Measurements from ENCODE around the gene SIRT7.

Gene SIRT7

GRCh38 chr17:81909231-81909630, 8.7 kb downstream of the SIRT7 start:
- H3K27me3 Mint-ChIP-seq (ENCODE audit: low read depth), result no peaks in the 10 kb centered on the region
- peaks cover 10% of the 10 kb centered on the region for H3K36me3 Mint-ChIP-seq (ENCODE audit: low read depth)
- H3K9me3 Mint-ChIP-seq, result no peaks in the 10 kb centered on the region
- TF ChIP-seq CTCF (IDR thresholded peaks at IDR 0.05; ENCODE audit: unreplicated experiment in 3 of 3), result no peak
- no peaks in the 10 kb centered on the region for H3K4me1 Mint-ChIP-seq
- H3K27ac Mint-ChIP-seq, result no peak overlapping the region
- H3K4me3 Mint-ChIP-seq, result peak overlapping the region; percentile 57 to 90 (median 89)

DNA sequence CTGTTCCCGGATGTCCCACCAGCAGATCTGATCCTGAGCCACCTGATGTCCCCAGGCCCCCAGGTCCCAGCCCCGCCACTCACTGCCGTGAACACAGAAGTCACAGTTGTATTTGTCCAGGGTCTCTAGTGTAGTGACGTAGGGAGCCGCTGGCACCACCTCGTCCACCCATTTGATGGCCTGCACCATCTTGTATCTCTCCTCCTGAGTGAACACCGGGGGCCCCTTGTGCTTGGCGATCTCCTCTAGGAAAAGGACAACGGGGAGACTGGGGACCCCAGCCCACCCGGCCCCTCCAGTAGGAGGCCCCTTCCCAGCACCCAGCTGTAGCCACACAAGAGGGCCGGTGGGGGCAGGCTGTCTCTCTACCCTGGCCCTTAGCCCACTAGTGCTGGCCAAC, 9.2 kb downstream of the SIRT7 start:
- no peaks in the 10 kb centered on the region for H3K27me3 Mint-ChIP-seq (ENCODE audit: low read depth)
- TF ChIP-seq CTCF (IDR thresholded peaks at IDR 0.05; ENCODE audit: unreplicated experiment in 3 of 3), result no peak
- no peak overlapping the region for H3K4me3 Mint-ChIP-seq
- H3K4me1 Mint-ChIP-seq, result no peaks in the 10 kb centered on the region
- no peaks in the 10 kb centered on the region for H3K9me3 Mint-ChIP-seq
- H3K36me3 Mint-ChIP-seq (ENCODE audit: low read depth), result peaks cover 10% of the 10 kb centered on the region
- no peak overlapping the region for H3K27ac Mint-ChIP-seq

GRCh38 chr17:81907219-81908145, 10.5 kb downstream of the SIRT7 start:
- Mint-ChIP-seq H3K4me1 (no peaks in the 10 kb centered on the region), H3K4me3 (no peak overlapping the region)

GRCh38 chr17:81906476-81907218, 11.3 kb downstream of the SIRT7 start:
- no peak overlapping the region for H3K4me3 Mint-ChIP-seq
- H3K36me3 Mint-ChIP-seq (ENCODE audit: low read depth), result no peaks in the 10 kb centered on the region
- H3K4me1 Mint-ChIP-seq, result no peaks in the 10 kb centered on the region
- no peak for TF ChIP-seq CTCF (IDR thresholded peaks at IDR 0.05; ENCODE audit: unreplicated experiment in 3 of 3)
- H3K9me3 Mint-ChIP-seq, result no peaks in the 10 kb centered on the region
- no peak overlapping the region for H3K27ac Mint-ChIP-seq
- H3K27me3 Mint-ChIP-seq (ENCODE audit: low read depth), result peaks cover 5% of the 10 kb centered on the region

More at GRCh38 chr17:81907219-81908145, 10.5 kb downstream of the SIRT7 start:
- no peaks in the 10 kb centered on the region for H3K9me3 Mint-ChIP-seq
- H3K27me3 Mint-ChIP-seq (ENCODE audit: low read depth), result peaks cover 4% of the 10 kb centered on the region
- H3K36me3 Mint-ChIP-seq (ENCODE audit: low read depth), result no peaks in the 10 kb centered on the region
- H3K27ac Mint-ChIP-seq, result no peak overlapping the region
- TF ChIP-seq CTCF (IDR thresholded peaks at IDR 0.05; ENCODE audit: unreplicated experiment in 3 of 3), result no peak

- TF ChIP-seq CTCF (IDR thresholded peaks at IDR 0.05; ENCODE audit: unreplicated experiment in 3 of 3), result no peak
- H3K27ac Mint-ChIP-seq, result no peak overlapping the region
- no peak overlapping the region for H3K4me3 Mint-ChIP-seq
- no peaks in the 10 kb centered on the region for H3K4me1 Mint-ChIP-seq
- H3K36me3 Mint-ChIP-seq (ENCODE audit: low read depth), result peaks cover 4% of the 10 kb centered on the region
- H3K9me3 Mint-ChIP-seq, result no peaks in the 10 kb centered on the region
- H3K27me3 Mint-ChIP-seq (ENCODE audit: low read depth), result peaks cover 12% of the 10 kb centered on the region
Observed at GRCh38 chr17:81905993-81906392, 12.0 kb downstream of the SIRT7 start.

Data from nephron (organoid).